SK-N-SH treated with all-trans-retinoic acid at 6 μM for 48 hours (cell line): ENCODE results near the gene HOXA2.

Source experiments
- ATAC-seq: fragments of 200-7000 bp; cut with Tn5 transposase; 3 replicates; pipeline ENCODE4 v1.9.1; 2020; ENCODE audit warnings: mild to moderate bottlenecking, moderate library complexity
- ARNTL ChIP-seq: fragments of 450-650 bp; formaldehyde crosslinking; IDR thresholded peaks from 2 replicates; pipeline ENCODE4 v1.5.0; 2020; ENCODE audit warnings: low read depth, mild to moderate bottlenecking, moderate library complexity, borderline replicate concordance
- BACH2 ChIP-seq: fragments of 250-450 bp; sonication (Bioruptor Pico); IDR thresholded peaks from 2 replicates; pipeline ENCODE4 v1.9.0; 2021; ENCODE audit warnings: mild to moderate bottlenecking, borderline replicate concordance
- CSDC2 ChIP-seq: fragments of 250-450 bp; sonication (Bioruptor Pico); IDR thresholded peaks from 2 replicates; pipeline ENCODE4 v1.5.0; 2020; ENCODE audit warnings: mild to moderate bottlenecking, moderate library complexity
- ESRRG ChIP-seq: fragments of 250-450 bp; sonication (Bioruptor Pico); IDR thresholded peaks from 2 replicates; pipeline ENCODE4 v1.6.1; 2021; ENCODE audit warnings: mild to moderate bottlenecking
- GLIS3 ChIP-seq: fragments of 250-450 bp; sonication (Bioruptor Pico); IDR thresholded peaks from 2 replicates; pipeline ENCODE4 v1.5.0; 2020; ENCODE audit warnings: mild to moderate bottlenecking, moderate library complexity
- ISL1 ChIP-seq: fragments of 250-450 bp; sonication (Bioruptor Pico); IDR thresholded peaks from 2 replicates; pipeline ENCODE4 v2.1.2; 2022; ENCODE audit warnings: mild to moderate bottlenecking, moderate library complexity
- OSR1 ChIP-seq: fragments of 250-450 bp; sonication (Bioruptor Pico); IDR thresholded peaks from 2 replicates; pipeline ENCODE4 v1.8.0; 2022; ENCODE audit warnings: moderate library complexity, mild to moderate bottlenecking, inconsistent platforms
- PPARA ChIP-seq: fragments of 250-450 bp; sonication (Bioruptor Pico); IDR thresholded peaks from 2 replicates; pipeline ENCODE4 v1.5.0; 2020; ENCODE audit warnings: mild to moderate bottlenecking, borderline replicate concordance
- RARB ChIP-seq: fragments of 250-450 bp; sonication (Bioruptor Pico); IDR thresholded peaks from 2 replicates; pipeline ENCODE4 v1.8.0; 2021; ENCODE audit warnings: mild to moderate bottlenecking, moderate library complexity
- SNAI2 ChIP-seq: fragments of 250-450 bp; sonication (Bioruptor Pico); IDR thresholded peaks from 2 replicates; pipeline ENCODE4 v1.5.0; 2020; ENCODE audit warnings: mild to moderate bottlenecking, moderate library complexity
- TCF4 ChIP-seq: fragments of 250-450 bp; sonication (Bioruptor Pico); IDR thresholded peaks from 2 replicates; pipeline ENCODE4 v1.8.0; 2021; ENCODE audit warnings: mild to moderate bottlenecking, moderate library complexity, borderline replicate concordance
- TOX ChIP-seq: fragments of 250-450 bp; sonication (Bioruptor Pico); IDR thresholded peaks from 2 replicates; pipeline ENCODE4 v1.8.0; 2021; ENCODE audit warnings: mild to moderate bottlenecking, moderate library complexity, borderline replicate concordance
- ZC3H10 ChIP-seq: fragments of 250-450 bp; sonication (Bioruptor Pico); IDR thresholded peaks from 2 replicates; pipeline ENCODE4 v1.5.1; 2021; ENCODE audit warnings: mild to moderate bottlenecking, moderate library complexity
- ZFP3 ChIP-seq: fragments of 250-450 bp; sonication (Bioruptor Pico); IDR thresholded peaks from 2 replicates; pipeline ENCODE4 v1.5.0; 2020; ENCODE audit warnings: mild to moderate bottlenecking, moderate library complexity
- ZFP30 ChIP-seq: fragments of 450-650 bp; formaldehyde crosslinking; IDR thresholded peaks from 2 replicates; pipeline ENCODE4 v1.5.0; 2022; ENCODE audit warnings: mild to moderate bottlenecking, moderate library complexity
- ZNF565 ChIP-seq: fragments of 450-650 bp; formaldehyde crosslinking; conservative IDR thresholded peaks from 2 replicates; pipeline ENCODE4 v1.5.0; 2020; ENCODE audit warnings: low read depth, mild to moderate bottlenecking, moderate library complexity
- ZNF70 ChIP-seq: fragments of 450-650 bp; formaldehyde crosslinking; IDR thresholded peaks from 2 replicates; pipeline ENCODE4 v1.5.0; 2020; ENCODE audit warnings: mild to moderate bottlenecking, moderate library complexity
- ZNF8 ChIP-seq: fragments of 450-650 bp; formaldehyde crosslinking; IDR thresholded peaks from 2 replicates; pipeline ENCODE4 v1.5.0; 2020; ENCODE audit warnings: mild to moderate bottlenecking, moderate library complexity
- TF ChIP-seq, protein P1 (sequence below): fragments of 250-450 bp; sonication (Bioruptor Pico); IDR thresholded peaks from 2 replicates; pipeline ENCODE4 v1.8.0; 2020; ENCODE audit warnings: mild to moderate bottlenecking, moderate library complexity, borderline replicate concordance
- TF ChIP-seq, protein P2 (sequence below): fragments of 250-450 bp; sonication (Bioruptor Pico); IDR thresholded peaks from 2 replicates; pipeline ENCODE4 v1.5.1; 2021; ENCODE audit warnings: mild to moderate bottlenecking, moderate library complexity
- TF ChIP-seq, protein P3 (sequence below): fragments of 250-450 bp; sonication (Bioruptor Pico); IDR thresholded peaks from 2 replicates; pipeline ENCODE4 v1.8.0; 2021; ENCODE audit warnings: low read depth, mild to moderate bottlenecking, moderate library complexity, borderline replicate concordance
- TF ChIP-seq, protein P4 (sequence below): fragments of 250-450 bp; sonication (Bioruptor Pico); IDR thresholded peaks from 2 replicates; pipeline ENCODE4 v1.5.1; 2020; ENCODE audit warnings: low read depth, mild to moderate bottlenecking, moderate library complexity

The HOXA2 gene

DNA sequence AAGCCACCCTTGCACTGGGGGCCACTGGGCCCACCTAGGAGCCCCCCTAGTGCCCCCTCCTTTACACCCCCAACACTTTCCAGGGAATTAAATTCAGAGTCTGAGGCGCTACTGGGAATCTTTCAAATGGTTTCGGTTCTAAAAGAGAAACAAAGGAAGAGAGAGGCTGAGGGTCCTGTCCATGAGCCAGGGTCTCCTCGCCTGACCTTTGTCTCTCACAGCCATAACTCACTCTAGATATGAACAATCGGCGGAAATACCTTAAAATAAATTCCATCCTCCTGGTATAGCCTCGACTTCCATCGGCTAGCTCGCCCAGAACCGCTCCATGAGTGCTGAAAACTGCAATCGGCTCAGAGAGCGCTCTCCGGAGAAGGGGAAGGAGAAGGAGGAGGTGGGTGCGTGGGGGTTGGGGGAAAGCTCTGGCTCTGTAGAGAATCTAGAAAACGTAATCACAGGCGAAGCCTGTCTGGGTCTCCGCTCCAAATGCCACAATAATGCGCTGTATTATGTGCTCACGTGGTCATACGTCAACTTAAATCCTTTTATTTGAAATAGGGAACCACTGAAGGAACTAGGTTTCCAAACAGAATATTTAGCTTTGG is 15.5 kb upstream of the HOXA2 start:
- no peak for ATAC-seq
- TF ChIP-seq ARNTL (CRISPR knock-in tag) (no peak), TOX (CRISPR knock-in tag) (no peak), SNAI2 (CRISPR knock-in tag) (no peak), ESRRG (CRISPR knock-in tag) (no peak), RARB (CRISPR knock-in tag) (no peak), ZNF8 (CRISPR knock-in tag) (no peak), ZFP3 (CRISPR knock-in tag) (no peak)
- TF ChIP-seq, protein P1, sequence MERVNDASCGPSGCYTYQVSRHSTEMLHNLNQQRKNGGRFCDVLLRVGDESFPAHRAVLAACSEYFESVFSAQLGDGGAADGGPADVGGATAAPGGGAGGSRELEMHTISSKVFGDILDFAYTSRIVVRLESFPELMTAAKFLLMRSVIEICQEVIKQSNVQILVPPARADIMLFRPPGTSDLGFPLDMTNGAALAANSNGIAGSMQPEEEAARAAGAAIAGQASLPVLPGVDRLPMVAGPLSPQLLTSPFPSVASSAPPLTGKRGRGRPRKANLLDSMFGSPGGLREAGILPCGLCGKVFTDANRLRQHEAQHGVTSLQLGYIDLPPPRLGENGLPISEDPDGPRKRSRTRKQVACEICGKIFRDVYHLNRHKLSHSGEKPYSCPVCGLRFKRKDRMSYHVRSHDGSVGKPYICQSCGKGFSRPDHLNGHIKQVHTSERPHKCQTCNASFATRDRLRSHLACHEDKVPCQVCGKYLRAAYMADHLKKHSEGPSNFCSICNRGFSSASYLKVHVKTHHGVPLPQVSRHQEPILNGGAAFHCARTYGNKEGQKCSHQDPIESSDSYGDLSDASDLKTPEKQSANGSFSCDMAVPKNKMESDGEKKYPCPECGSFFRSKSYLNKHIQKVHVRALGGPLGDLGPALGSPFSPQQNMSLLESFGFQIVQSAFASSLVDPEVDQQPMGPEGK (CRISPR knock-in tag): no peak
- TF ChIP-seq, protein P2, sequence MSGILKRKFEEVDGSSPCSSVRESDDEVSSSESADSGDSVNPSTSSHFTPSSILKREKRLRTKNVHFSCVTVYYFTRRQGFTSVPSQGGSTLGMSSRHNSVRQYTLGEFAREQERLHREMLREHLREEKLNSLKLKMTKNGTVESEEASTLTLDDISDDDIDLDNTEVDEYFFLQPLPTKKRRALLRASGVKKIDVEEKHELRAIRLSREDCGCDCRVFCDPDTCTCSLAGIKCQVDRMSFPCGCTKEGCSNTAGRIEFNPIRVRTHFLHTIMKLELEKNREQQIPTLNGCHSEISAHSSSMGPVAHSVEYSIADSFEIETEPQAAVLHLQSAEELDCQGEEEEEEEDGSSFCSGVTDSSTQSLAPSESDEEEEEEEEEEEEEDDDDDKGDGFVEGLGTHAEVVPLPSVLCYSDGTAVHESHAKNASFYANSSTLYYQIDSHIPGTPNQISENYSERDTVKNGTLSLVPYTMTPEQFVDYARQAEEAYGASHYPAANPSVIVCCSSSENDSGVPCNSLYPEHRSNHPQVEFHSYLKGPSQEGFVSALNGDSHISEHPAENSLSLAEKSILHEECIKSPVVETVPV (CRISPR knock-in tag): no peak

DNA sequence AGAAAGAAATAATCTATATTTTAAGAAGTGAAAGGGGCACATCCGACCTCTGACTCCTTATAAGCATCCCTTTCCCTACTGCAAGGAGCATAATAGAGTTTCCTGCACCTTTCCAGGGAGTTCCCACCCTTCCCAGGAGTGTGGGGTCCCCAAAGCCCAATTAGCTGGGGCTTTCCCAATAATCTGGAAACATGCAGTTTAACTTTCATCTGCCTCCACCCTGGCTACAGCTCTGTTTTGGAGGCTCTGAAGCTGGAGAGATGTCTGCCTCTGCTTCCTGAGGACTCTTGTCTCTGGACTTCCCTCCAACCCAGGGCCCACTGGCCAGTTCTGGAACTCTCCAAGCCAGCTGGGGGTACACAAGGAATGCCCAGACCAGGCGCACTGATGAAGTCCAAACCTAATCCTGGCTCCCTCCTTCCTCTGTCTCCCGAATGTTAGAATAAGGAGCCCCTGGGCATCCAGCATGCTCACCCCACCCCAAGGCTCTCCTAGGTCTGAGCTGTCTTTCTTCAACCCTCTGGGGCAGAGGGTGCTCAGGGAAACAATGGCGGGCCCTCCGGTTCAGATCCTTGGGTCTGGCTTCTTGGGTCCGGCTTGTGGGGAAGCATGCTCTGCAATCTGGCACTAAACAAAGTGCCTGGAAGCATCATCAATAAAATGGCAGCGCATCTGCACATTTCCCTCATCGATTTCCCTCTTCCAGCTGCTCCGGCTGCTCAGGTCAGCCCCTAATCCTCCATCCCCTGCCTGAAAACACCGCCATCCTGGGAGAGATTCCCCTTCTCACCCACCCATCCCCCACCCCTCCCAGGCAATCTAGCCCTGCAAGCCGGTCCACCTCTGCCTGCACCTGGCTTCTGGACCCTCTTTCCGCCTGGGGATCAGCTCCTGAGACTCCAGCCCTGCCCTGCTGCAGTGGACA is 14.7 kb upstream of the HOXA2 start:
- TF ChIP-seq TCF4 (CRISPR knock-in tag) (no peak), OSR1 (CRISPR knock-in tag) (no peak), ZFP3 (CRISPR knock-in tag) (no peak), ZC3H10 (CRISPR knock-in tag) (no peak), RARB (CRISPR knock-in tag) (no peak), ZNF8 (CRISPR knock-in tag) (no peak)
- TF ChIP-seq, protein P1 (CRISPR knock-in tag): no peak

DNA sequence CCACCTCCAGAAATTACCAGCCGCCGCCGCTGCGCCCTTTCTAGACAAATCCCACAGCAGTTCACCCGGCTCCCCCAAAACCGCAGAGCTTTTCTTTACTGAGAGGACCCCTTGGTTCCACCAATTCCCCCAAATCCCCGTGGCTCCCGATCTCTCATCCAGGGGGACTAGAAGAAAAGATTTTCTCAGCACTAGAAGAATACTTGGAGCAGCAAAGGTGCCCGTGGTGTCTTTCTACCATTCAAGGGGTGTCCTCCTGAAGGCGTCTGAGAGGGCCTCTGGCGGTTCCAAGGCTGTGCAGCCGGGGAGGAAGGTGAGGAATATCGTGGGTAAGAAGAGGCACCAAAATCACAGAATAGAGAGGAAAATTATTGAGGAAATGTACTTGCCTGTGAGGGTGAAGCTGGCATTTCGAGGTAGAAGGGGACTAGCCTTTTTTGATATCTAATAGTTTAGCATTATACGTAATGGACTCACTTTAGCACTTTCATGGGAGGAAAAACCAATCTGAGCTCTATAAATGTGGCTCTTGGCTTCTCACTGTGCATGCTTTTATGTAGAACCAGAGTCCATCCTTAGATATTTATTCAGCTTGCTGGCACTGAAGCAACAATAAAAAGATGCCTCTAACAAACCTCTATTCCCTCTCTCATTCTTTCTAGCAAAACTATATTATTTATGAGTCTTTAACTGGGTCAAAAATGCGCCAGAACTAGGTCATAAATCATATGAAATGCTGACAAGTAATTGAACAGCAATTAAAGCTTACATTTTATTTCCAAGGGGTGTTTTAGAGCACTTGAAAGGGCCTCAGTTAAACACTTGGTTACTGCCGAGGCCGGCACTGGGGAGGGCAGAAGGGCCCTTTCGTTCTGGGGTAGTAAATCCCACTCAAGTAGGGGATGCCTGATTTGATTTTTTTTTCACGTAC is 13.8 kb upstream of the HOXA2 start:
- TF ChIP-seq ZFP3 (CRISPR knock-in tag) (no peak), BACH2 (CRISPR knock-in tag) (no peak), ZFP30 (no peak), GLIS3 (CRISPR knock-in tag) (no peak), CSDC2 (CRISPR knock-in tag) (no peak), ZNF565 (CRISPR knock-in tag) (no peak), ESRRG (CRISPR knock-in tag) (no peak), PPARA (no peak), ISL1 (CRISPR knock-in tag) (no peak), OSR1 (CRISPR knock-in tag) (no peak), ZNF70 (CRISPR knock-in tag) (no peak), ZNF8 (CRISPR knock-in tag) (no peak), TOX (CRISPR knock-in tag) (no peak)
- TF ChIP-seq, protein P3, sequence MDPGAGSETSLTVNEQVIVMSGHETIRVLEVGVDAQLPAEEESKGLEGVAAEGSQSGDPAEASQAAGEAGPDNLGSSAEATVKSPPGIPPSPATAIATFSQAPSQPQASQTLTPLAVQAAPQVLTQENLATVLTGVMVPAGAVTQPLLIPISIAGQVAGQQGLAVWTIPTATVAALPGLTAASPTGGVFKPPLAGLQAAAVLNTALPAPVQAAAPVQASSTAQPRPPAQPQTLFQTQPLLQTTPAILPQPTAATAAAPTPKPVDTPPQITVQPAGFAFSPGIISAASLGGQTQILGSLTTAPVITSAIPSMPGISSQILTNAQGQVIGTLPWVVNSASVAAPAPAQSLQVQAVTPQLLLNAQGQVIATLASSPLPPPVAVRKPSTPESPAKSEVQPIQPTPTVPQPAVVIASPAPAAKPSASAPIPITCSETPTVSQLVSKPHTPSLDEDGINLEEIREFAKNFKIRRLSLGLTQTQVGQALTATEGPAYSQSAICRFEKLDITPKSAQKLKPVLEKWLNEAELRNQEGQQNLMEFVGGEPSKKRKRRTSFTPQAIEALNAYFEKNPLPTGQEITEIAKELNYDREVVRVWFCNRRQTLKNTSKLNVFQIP (CRISPR knock-in tag): no peak
- TF ChIP-seq, protein P4, sequence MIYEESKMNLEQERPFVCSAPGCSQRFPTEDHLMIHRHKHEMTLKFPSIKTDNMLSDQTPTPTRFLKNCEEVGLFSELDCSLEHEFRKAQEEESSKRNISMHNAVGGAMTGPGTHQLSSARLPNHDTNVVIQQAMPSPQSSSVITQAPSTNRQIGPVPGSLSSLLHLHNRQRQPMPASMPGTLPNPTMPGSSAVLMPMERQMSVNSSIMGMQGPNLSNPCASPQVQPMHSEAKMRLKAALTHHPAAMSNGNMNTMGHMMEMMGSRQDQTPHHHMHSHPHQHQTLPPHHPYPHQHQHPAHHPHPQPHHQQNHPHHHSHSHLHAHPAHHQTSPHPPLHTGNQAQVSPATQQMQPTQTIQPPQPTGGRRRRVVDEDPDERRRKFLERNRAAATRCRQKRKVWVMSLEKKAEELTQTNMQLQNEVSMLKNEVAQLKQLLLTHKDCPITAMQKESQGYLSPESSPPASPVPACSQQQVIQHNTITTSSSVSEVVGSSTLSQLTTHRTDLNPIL (CRISPR knock-in tag): no peak
- no peak for ATAC-seq

More for the DNA sequence above, 14.7 kb upstream of the HOXA2 start:
- ATAC-seq: no peak
